K562 (cell line): ENCODE data around the gene NOM1. TPM values are rescaled to one million over a fixed set of nuclear protein-coding genes. Genes with fewer than 3 reads are reported as not detected.
A peak's percentile ranks its signal among the peaks of the same experiment; 100 is the strongest.

ENCODE experiments used
- CBX8 ChIP-seq: fragments of 200-600 bp; sonication (generic); IDR thresholded peaks from 2 replicates; pipeline ENCODE4 v1.6.1; 2012; ENCODE audit warnings: borderline replicate concordance, mixed run types, low read depth, mild to moderate bottlenecking, moderate library complexity, mixed read lengths, low read length, control low read depth, inconsistent platforms; ENCODE audit not compliant: poor library complexity, severe bottlenecking; ENCODE audit errors: extremely low read depth
- DACH1 ChIP-seq: fragments of 450-650 bp; IDR thresholded peaks from 2 replicates; pipeline ENCODE4 v1.6.1; 2018; ENCODE audit not compliant: partially characterized antibody
- FOXP1 ChIP-seq: sonication (generic); formaldehyde crosslinking; IDR thresholded peaks from 2 replicates; pipeline ENCODE4 v1.8.0; 2022; ENCODE audit warnings: mild to moderate bottlenecking, missing genetic modification reagents
- HES1 ChIP-seq: fragments of 450-650 bp; IDR thresholded peaks from 2 replicates; pipeline ENCODE4 v1.6.1; 2016; ENCODE audit warnings: low read depth, mild to moderate bottlenecking, moderate library complexity
- KAT8 ChIP-seq: fragments of 450-650 bp; IDR thresholded peaks from 2 replicates; pipeline ENCODE4 v1.6.1; 2016; ENCODE audit warnings: low read depth, mild to moderate bottlenecking
- MCM7 ChIP-seq, 2 experiments: fragments of 450-650 bp; IDR thresholded peaks; 2 replicates each; pipeline ENCODE4 v1.6.1; 2016 to 2018
- PHB2 ChIP-seq: fragments of 450-650 bp; IDR thresholded peaks from 2 replicates; pipeline ENCODE4 v1.6.1; 2017; ENCODE audit warnings: low read depth
- RAD21 ChIP-seq, 2 experiments: fragments of 250-450 bp in 1 of 2; fragments of 450-650 bp in 1 of 2; sonication (Bioruptor Pico) in 1 of 2; formaldehyde crosslinking in 1 of 2; IDR thresholded peaks in 1 of 2; conservative IDR thresholded peaks in 1 of 2; 2 replicates each; pipeline versions ENCODE4 v1.4.0 to v1.8.0; 2020 to 2022; ENCODE audit warnings: mild to moderate bottlenecking in 2 of 2, moderate library complexity in 1 of 2
- RNF219 ChIP-seq: fragments of 250-450 bp; sonication (Bioruptor Pico); IDR thresholded peaks from 2 replicates; pipeline ENCODE4 v1.5.0; 2022; ENCODE audit warnings: mild to moderate bottlenecking
- SAP30 ChIP-seq: fragments of 200-600 bp; sonication (generic); IDR thresholded peaks from 2 replicates; pipeline ENCODE4 v1.6.1; 2012; ENCODE audit warnings: borderline replicate concordance, low read depth, mild to moderate bottlenecking, moderate library complexity, low read length, control low read depth, inconsistent platforms; ENCODE audit not compliant: insufficient read depth, poor library complexity, severe bottlenecking
- SMARCC2 ChIP-seq: fragments of 450-650 bp; IDR thresholded peaks from 2 replicates; pipeline ENCODE4 v1.6.1; 2017; ENCODE audit warnings: antibody characterized with exemption, moderate library complexity, mild to moderate bottlenecking, low read depth
- TEAD2 ChIP-seq: fragments of 450-650 bp; IDR thresholded peaks from 2 replicates; pipeline ENCODE4 v1.6.1; 2016; ENCODE audit warnings: missing genetic modification characterization, control low read depth, missing compliant biosample characterization
- ZBTB40 ChIP-seq, 2 experiments: fragments of 450-650 bp in 1 of 2; sonication (generic) in 1 of 2; formaldehyde crosslinking in 1 of 2; IDR thresholded peaks; 2 replicates each; pipeline versions ENCODE4 v1.7.1 to v1.9.0; 2016 to 2022; ENCODE audit warnings: inconsistent platforms in 1 of 2, mild to moderate bottlenecking in 1 of 2, missing genetic modification reagents in 1 of 2
- ZNF551 ChIP-seq: fragments of 250-450 bp; sonication (Bioruptor Pico); IDR thresholded peaks from 2 replicates; pipeline ENCODE4 v1.5.0; 2021; ENCODE audit warnings: mild to moderate bottlenecking, moderate library complexity
- polyA plus RNA-seq, 8 experiments: library from polyadenylated mRNA; depleted of rRNA in 4 of 8; stranded (reverse) in 5 of 8; unstranded in 3 of 8; fragments of >200 nt; fragmentation: Nextera tagmentation in 2 of 8; fragmentation: Illumina TruSeq in 1 of 8; extraction: Ambion mirVana in 2 of 8; extraction: Trizol in 1 of 8; gene quantifications; 2 replicates each; pipeline versions ENCODE4 v1.2.1 to v1.2.3, GENCODE V29; 2011 to 2014; ENCODE audit warnings: inconsistent platforms in 1 of 8, missing spikeins in 1 of 8
- total RNA-seq, 7 experiments: library from RNA; depleted of rRNA in 6 of 7; stranded (reverse); fragments of >200 nt in 6 of 7; fragmentation: Illumina TruSeq in 2 of 7; extraction: Trizol in 2 of 7; gene quantifications; 2 replicates each; pipeline versions ENCODE4 v1.2.1 to v1.2.3, GENCODE V29; 2011 to 2021; ENCODE audit warnings: low replicate concordance in 1 of 7

The NOM1 gene
- total and polyA plus RNA-seq, 9 of the 15 experiments (the other 6 are each of a cell fraction or from before 2014, with no cell fraction given): 6.8 to 47.3 (median 37.4) TPM

GRCh38 chr7:157011333-157012112 is 62.0 kb downstream of the NOM1 start (continued):
- TF ChIP-seq ZBTB40 (IDR thresholded peaks at IDR 0.05) (no peak), ZBTB40 (CRISPR knock-in tag; IDR thresholded peaks at IDR 0.05) (0 out of 2 replicates have a peak, but pooled peaks have one; percentile 19), DACH1 (no peak), HES1 (no peak), MCM7 (IDR thresholded peaks at IDR 0.05) (no peak), KAT8 (no peak), PHB2 (no peak), RAD21 (CRISPR knock-in tag; conservative IDR thresholded peaks at IDR 0.05 in 1 of 2, IDR thresholded peaks at IDR 0.05 in 1 of 2) (no peak), TEAD2 (no peak), SAP30 (no peak), CBX8 (no peak), RNF219 (CRISPR knock-in tag) (no peak), FOXP1 (CRISPR knock-in tag) (0 out of 2 replicates have a peak, but pooled peaks have one; percentile 18), SMARCC2 (no peak), ZNF551 (no peak)
